ENCODE results near the gene CEACAM21. TPM values are rescaled to one million over a fixed set of nuclear protein-coding genes. Genes with fewer than 3 reads are reported as not detected.

The CEACAM21 gene
- total RNA-seq, 2 experiments from 2014 or later: 30.7 to 34.9 TPM

DNA sequence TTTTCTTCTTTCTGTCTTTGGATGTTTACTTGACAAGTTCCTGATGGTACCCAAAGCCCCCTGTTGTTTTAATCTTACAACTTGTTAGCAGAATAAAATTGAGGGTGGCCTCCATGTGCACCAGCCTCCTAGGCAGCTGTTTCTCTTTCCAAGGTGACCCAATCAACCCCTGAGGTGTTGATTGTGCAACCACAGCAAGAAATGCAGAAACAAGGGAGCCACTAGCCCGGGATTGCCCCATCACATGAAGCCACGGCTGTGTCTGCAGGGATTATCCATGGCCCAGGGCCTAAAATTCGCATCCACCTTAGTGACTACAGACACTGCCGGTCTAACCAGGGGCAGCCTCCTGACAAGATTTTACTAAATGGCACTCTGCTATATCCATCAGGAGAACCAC is 36.5 kb downstream of the CEACAM21 start:
- H3K27ac Mint-ChIP-seq: no peak overlapping the region
- ChIA-PET POLR2A (no interaction called here), CTCF (no interaction called here)
- DNase-seq (no peak), ATAC-seq (ENCODE audit: poor library complexity) (no peak)
- H3K27me3 Mint-ChIP-seq: peaks cover 53% of the 10 kb centered on the region
- intact Hi-C loops (cut with DNase I, micrococcal nuclease): no loop called here
- peaks cover 0 to 5% of the 10 kb centered on the region in 2 experiments for H3K27me3 ChIP-seq (ENCODE audit: control insufficient read depth in 1 of 2, insufficient read depth in 2 of 2, low read length in 2 of 2)
- no peak overlapping the region for H3K4me3 Mint-ChIP-seq
- H3K36me3 ChIP-seq (ENCODE audit: insufficient read depth, low read length): no peaks in the 10 kb centered on the region
- H3K9me3 ChIP-seq (ENCODE audit: control insufficient read depth in 1 of 2, insufficient read depth in 1 of 2, low read length in 2 of 2): peaks cover 0 to 7% of the 10 kb centered on the region in 2 experiments
- no peaks in the 10 kb centered on the region for H3K36me3 Mint-ChIP-seq (ENCODE audit: low read depth)
- no peaks in the 10 kb centered on the region for H3K4me1 Mint-ChIP-seq (ENCODE audit: low read depth)
- no peaks in the 10 kb centered on the region for H3K4me1 ChIP-seq (ENCODE audit: insufficient read depth, low read length)
- H3K9me3 Mint-ChIP-seq: no peaks in the 10 kb centered on the region
- H3K4me3 ChIP-seq (ENCODE audit: low read length): no peak overlapping the region
- H3K27ac ChIP-seq (ENCODE audit: low read depth in 1 of 2, low read length in 2 of 2): no peak overlapping the region
- TF ChIP-seq, protein P1, sequence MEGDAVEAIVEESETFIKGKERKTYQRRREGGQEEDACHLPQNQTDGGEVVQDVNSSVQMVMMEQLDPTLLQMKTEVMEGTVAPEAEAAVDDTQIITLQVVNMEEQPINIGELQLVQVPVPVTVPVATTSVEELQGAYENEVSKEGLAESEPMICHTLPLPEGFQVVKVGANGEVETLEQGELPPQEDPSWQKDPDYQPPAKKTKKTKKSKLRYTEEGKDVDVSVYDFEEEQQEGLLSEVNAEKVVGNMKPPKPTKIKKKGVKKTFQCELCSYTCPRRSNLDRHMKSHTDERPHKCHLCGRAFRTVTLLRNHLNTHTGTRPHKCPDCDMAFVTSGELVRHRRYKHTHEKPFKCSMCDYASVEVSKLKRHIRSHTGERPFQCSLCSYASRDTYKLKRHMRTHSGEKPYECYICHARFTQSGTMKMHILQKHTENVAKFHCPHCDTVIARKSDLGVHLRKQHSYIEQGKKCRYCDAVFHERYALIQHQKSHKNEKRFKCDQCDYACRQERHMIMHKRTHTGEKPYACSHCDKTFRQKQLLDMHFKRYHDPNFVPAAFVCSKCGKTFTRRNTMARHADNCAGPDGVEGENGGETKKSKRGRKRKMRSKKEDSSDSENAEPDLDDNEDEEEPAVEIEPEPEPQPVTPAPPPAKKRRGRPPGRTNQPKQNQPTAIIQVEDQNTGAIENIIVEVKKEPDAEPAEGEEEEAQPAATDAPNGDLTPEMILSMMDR (IDR thresholded peaks at IDR 0.05): no peak

GRCh38 chr19:41615207-41615606 is 39.2 kb downstream of the CEACAM21 start:
- intact Hi-C loops (cut with DNase I, micrococcal nuclease): no loop called here
- CTCF ChIA-PET: no interaction called here
- ATAC-seq (ENCODE audit: poor library complexity): no peak
- Histone ChIP-seq H3K27ac (ENCODE audit: low read depth in 1 of 2, low read length in 2 of 2) (no peak overlapping the region), H3K4me3 (ENCODE audit: low read length) (no peak overlapping the region), H3K36me3 (ENCODE audit: insufficient read depth, low read length) (no peaks in the 10 kb centered on the region), H3K9me3 (ENCODE audit: control insufficient read depth in 1 of 2, insufficient read depth in 1 of 2, low read length in 2 of 2) (peaks cover 0 to 7% of the 10 kb centered on the region in 2 experiments), H3K4me1 (ENCODE audit: insufficient read depth, low read length) (no peaks in the 10 kb centered on the region), H3K27me3 (ENCODE audit: control insufficient read depth in 1 of 2, insufficient read depth in 2 of 2, low read length in 2 of 2) (peaks cover 0 to 5% of the 10 kb centered on the region in 2 experiments)
- POLR2A ChIA-PET: no interaction called here
- no peaks in the 10 kb centered on the region for H3K4me1 Mint-ChIP-seq (ENCODE audit: low read depth)
- DNase-seq: no peak
- H3K4me3 Mint-ChIP-seq: no peak overlapping the region
- H3K9me3 Mint-ChIP-seq: no peaks in the 10 kb centered on the region
- TF ChIP-seq, protein P1 (IDR thresholded peaks at IDR 0.05): no peak
- H3K27me3 Mint-ChIP-seq: peaks cover 49% of the 10 kb centered on the region
- H3K27ac Mint-ChIP-seq: no peak overlapping the region
- H3K36me3 Mint-ChIP-seq (ENCODE audit: low read depth): no peaks in the 10 kb centered on the region

- DNase-seq (no peak), ATAC-seq (ENCODE audit: poor library complexity) (no peak)
- no peaks in the 10 kb centered on the region for H3K9me3 Mint-ChIP-seq
- peaks cover 0 to 5% of the 10 kb centered on the region in 2 experiments for H3K27me3 ChIP-seq (ENCODE audit: control insufficient read depth in 1 of 2, insufficient read depth in 2 of 2, low read length in 2 of 2)
- POLR2A ChIA-PET: no interaction called here
- H3K4me3 ChIP-seq (ENCODE audit: low read length): no peak overlapping the region
- intact Hi-C loops (cut with DNase I, micrococcal nuclease): no loop called here
- H3K4me1 Mint-ChIP-seq (ENCODE audit: low read depth): no peaks in the 10 kb centered on the region
- peaks cover 39% of the 10 kb centered on the region for H3K27me3 Mint-ChIP-seq
- TF ChIP-seq, protein P1 (IDR thresholded peaks at IDR 0.05): no peak
- H3K27ac Mint-ChIP-seq: no peak overlapping the region
- no peaks in the 10 kb centered on the region for H3K36me3 ChIP-seq (ENCODE audit: insufficient read depth, low read length)
- CTCF ChIA-PET: interaction anchor here (0.5 to 0.6 kb wide), 2 partner anchors 14 to 961 kb away, joined by 3 read pairs; no protein-coding TSS in a partner anchor
- no peak overlapping the region for H3K4me3 Mint-ChIP-seq
- no peaks in the 10 kb centered on the region for H3K36me3 Mint-ChIP-seq (ENCODE audit: low read depth)
- H3K9me3 ChIP-seq (ENCODE audit: control insufficient read depth in 1 of 2, insufficient read depth in 1 of 2, low read length in 2 of 2): peaks cover 0 to 7% of the 10 kb centered on the region in 2 experiments
- no peaks in the 10 kb centered on the region for H3K4me1 ChIP-seq (ENCODE audit: insufficient read depth, low read length)
- no peak overlapping the region for H3K27ac ChIP-seq (ENCODE audit: low read depth in 1 of 2, low read length in 2 of 2)
Measured at GRCh38 chr19:41616792-41617621, 41.0 kb downstream of the CEACAM21 start.

Measured in CD4-positive, alpha-beta T cell (primary cell).